ENCODE results near the gene GAD1. TPM values are rescaled to one million over a fixed set of nuclear protein-coding genes. Genes with fewer than 3 reads are reported as not detected.

The GAD1 gene
- total RNA-seq, 2 experiments from 2014 or later = 1.6 to 1.9 TPM

Other genes starting within 250 kb of the GAD1 start
- gene SP5, start 101.5 kb upstream of the GAD1 start, total RNA-seq = not detected
- not detected for gene ERICH2, start 46.5 kb upstream of the GAD1 start, total RNA-seq
- 10 to 100 TPM; 61.2 to 62.7 TPM for gene GORASP2, start 112.4 kb downstream of the GAD1 start, total RNA-seq